Measurements from ENCODE around the gene CNTNAP5. TPM values are rescaled to one million over a fixed set of nuclear protein-coding genes. Genes with fewer than 3 reads are reported as not detected.

Gene CNTNAP5
- total RNA-seq, 1 donor from 2014 or later, result 0.56 TPM

DNA sequence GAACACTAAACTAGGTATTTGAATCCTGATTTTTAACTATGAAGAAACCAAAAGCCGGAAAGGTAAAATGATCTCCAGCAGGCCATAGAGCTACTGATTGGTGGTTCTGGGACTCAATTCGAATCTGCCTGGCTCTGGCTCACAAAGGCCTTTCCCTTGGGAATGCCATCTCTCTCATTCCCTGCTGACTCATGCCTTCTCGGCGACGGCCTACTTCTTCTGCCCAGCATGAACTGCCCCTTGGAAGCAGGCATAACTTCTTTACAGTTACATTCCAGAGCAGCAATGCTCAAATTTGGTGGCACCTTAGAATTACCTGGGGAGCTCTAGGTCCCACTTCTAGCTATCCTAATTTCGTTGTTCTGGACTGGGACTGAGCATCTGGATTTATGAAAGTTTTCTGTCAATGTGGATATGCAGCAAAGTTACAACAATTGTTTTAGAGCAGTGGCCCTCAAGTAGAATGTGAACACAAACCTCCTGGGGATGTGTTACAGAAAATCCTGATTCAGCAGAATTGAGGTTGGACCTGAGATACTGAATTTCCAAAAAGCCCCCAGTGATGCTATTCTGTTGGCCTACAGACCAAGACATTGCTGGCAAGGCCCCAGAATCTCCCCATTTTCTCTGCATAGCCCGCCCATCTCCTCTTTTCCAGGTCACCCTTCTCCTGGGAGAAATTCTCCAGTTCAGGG lies 261.1 kb downstream of the CNTNAP5 start:
- H3K27ac Mint-ChIP-seq (ENCODE audit: unreplicated experiment), result no peak overlapping the region
- TF ChIP-seq, protein P1, sequence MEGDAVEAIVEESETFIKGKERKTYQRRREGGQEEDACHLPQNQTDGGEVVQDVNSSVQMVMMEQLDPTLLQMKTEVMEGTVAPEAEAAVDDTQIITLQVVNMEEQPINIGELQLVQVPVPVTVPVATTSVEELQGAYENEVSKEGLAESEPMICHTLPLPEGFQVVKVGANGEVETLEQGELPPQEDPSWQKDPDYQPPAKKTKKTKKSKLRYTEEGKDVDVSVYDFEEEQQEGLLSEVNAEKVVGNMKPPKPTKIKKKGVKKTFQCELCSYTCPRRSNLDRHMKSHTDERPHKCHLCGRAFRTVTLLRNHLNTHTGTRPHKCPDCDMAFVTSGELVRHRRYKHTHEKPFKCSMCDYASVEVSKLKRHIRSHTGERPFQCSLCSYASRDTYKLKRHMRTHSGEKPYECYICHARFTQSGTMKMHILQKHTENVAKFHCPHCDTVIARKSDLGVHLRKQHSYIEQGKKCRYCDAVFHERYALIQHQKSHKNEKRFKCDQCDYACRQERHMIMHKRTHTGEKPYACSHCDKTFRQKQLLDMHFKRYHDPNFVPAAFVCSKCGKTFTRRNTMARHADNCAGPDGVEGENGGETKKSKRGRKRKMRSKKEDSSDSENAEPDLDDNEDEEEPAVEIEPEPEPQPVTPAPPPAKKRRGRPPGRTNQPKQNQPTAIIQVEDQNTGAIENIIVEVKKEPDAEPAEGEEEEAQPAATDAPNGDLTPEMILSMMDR (conservative IDR thresholded peaks at IDR 0.05), result no peak

DNA sequence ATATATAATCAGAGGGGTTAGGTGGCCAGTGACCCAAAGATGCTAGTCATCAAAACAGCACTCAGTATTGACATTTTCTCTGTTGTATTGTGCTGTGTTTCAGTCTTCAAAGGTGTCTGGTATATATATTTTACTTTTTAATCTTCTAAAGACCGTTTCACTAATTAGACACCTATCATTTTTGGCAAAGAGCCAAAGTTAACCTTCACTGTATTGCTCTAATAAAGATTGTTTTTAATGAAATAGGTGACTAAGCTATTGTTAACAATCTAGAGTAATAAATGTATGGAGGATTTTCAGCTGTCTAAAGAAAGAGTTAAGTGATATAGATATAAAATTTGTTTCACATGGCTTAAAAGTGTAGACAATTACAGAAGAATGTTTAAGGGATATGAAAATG lies 264.0 kb downstream of the CNTNAP5 start:
- Mint-ChIP-seq H3K4me1 (no peaks in the 10 kb centered on the region), H3K9me3 (no peaks in the 10 kb centered on the region), H3K36me3 (ENCODE audit: low read depth) (no peaks in the 10 kb centered on the region), H3K27me3 (ENCODE audit: low read depth) (no peaks in the 10 kb centered on the region), H3K27ac (ENCODE audit: unreplicated experiment) (no peak overlapping the region), H3K4me3 (no peak overlapping the region)
- TF ChIP-seq, protein P1 (conservative IDR thresholded peaks at IDR 0.05), result no peak
- DNase-seq (ENCODE audit: low read depth, low spot score), result no peak

More for the DNA sequence above, 261.1 kb downstream of the CNTNAP5 start:
- Mint-ChIP-seq H3K36me3 (ENCODE audit: low read depth) (no peaks in the 10 kb centered on the region), H3K27me3 (ENCODE audit: low read depth) (no peaks in the 10 kb centered on the region), H3K9me3 (no peaks in the 10 kb centered on the region), H3K4me3 (no peak overlapping the region), H3K4me1 (no peaks in the 10 kb centered on the region)
- DNase-seq (ENCODE audit: low read depth, low spot score), result no peak

DNA sequence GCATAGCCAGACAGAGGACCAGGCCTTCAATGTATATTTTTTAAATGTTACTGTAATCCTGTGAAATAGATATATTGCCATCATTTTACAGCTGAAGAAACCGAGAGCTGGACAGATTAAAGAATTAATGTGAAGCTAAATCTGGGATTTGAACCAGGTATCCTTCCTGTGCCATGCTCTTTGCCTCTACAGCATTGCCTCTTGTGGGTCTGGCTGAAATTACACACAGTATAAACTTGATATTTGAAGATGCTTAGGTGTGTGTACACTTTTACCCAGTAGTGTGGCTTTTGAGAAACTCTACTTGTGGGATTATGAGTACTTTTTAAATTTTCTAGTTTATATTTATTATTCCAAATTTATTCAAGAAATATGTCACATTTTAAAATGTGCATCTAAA lies 264.5 kb downstream of the CNTNAP5 start:
- Mint-ChIP-seq H3K9me3 (no peaks in the 10 kb centered on the region), H3K4me3 (no peak overlapping the region), H3K4me1 (no peaks in the 10 kb centered on the region), H3K27me3 (ENCODE audit: low read depth) (no peaks in the 10 kb centered on the region), H3K36me3 (ENCODE audit: low read depth) (no peaks in the 10 kb centered on the region), H3K27ac (ENCODE audit: unreplicated experiment) (no peak overlapping the region)
- no peak for DNase-seq (ENCODE audit: low read depth, low spot score)
- TF ChIP-seq, protein P1 (conservative IDR thresholded peaks at IDR 0.05), result no peak

DNA sequence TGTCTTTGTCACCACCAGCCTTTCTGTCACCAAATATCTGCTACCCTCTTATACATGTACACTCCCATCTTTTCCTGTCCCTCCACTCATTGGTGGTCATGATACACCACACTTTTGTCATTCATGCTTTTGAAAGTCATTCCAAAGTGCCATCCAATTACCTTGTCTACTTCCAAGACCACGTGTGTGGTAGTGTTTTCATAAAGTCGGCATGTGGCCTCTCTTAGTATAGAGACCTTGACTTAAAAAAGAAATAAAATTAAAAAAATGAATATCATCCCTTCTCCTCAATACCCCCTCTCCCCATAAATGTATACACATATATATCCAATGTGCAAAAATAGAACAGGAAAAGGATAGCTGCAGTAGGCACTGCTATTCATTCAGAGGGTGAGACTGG lies 271.4 kb downstream of the CNTNAP5 start:
- no peak overlapping the region for H3K27ac Mint-ChIP-seq (ENCODE audit: unreplicated experiment)
- H3K4me1 Mint-ChIP-seq, result no peaks in the 10 kb centered on the region
- no peak for DNase-seq (ENCODE audit: low read depth, low spot score)
- TF ChIP-seq, protein P1 (conservative IDR thresholded peaks at IDR 0.05), result no peak
- H3K36me3 Mint-ChIP-seq (ENCODE audit: low read depth), result no peaks in the 10 kb centered on the region
- no peak overlapping the region for H3K4me3 Mint-ChIP-seq
- H3K27me3 Mint-ChIP-seq (ENCODE audit: low read depth), result no peaks in the 10 kb centered on the region
- H3K9me3 Mint-ChIP-seq, result no peaks in the 10 kb centered on the region

DNA sequence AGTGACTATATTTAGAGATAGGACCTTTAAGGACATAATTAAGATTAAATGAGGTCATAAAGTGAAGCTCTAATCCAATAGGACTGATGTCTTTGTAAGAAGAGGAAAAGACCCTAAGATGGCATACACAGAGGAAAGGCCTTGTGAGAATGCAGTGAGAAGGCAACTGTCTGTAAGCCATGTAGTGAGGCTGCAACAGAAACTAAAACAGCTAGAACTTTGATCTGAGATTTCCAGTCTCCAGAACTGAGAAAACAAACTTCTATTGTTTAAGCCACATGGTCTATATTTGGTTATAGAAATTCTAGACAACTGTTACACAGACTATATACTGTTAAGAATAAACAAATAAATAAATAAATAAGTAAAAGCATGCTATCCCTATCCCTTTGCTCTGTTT lies 276.8 kb downstream of the CNTNAP5 start:
- Mint-ChIP-seq H3K4me3 (no peak overlapping the region), H3K4me1 (no peaks in the 10 kb centered on the region), H3K9me3 (peaks cover 2% of the 10 kb centered on the region), H3K27ac (ENCODE audit: unreplicated experiment) (no peak overlapping the region), H3K27me3 (ENCODE audit: low read depth) (no peaks in the 10 kb centered on the region), H3K36me3 (ENCODE audit: low read depth) (no peaks in the 10 kb centered on the region)
- TF ChIP-seq, protein P1 (conservative IDR thresholded peaks at IDR 0.05), result no peak
- DNase-seq (ENCODE audit: low read depth, low spot score), result no peak
